ENCODE data around the gene DHRS7C. TPM values are rescaled to one million over a fixed set of nuclear protein-coding genes. Genes with fewer than 3 reads are reported as not detected.

DHRS7C gene
- total and polyA plus RNA-seq, 2 of the 13 experiments (the other 11 are each of a cell fraction or from before 2014, with no cell fraction given) = not detected

DNA sequence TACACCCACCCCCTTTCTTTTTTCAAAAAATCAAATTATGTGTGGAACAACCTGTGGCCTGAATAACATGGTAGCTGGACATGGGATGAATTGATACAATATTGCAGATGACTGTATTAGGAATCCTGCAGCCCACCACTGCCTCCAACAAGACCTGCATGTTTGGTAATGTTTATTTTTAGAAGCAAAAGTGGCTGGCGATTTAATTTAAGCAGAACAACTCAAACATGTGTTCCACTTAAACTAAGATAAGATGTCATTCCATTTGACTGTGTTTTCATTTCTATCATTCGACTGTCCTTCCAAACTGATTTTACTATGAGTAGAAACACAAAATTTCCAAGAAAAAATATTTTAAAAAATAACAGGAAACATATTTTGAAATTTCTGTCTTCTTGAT lies 10.1 kb upstream of the DHRS7C start (continued):
- TF ChIP-seq, protein P1, sequence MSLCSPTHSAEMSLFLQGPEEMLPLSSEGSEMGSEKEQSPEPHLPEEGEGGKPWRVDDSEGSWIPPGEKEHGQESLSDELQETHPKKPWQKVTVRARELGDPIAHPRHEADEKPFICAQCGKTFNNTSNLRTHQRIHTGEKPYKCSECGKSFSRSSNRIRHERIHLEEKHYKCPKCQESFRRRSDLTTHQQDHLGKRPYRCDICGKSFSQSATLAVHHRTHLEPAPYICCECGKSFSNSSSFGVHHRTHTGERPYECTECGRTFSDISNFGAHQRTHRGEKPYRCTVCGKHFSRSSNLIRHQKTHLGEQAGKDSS (CRISPR knock-in tag; IDR thresholded peaks at IDR 0.05; ENCODE audit: borderline replicate concordance, low read depth) = no peak
- TF ChIP-seq ZNF232 (CRISPR knock-in tag; IDR thresholded peaks at IDR 0.05; ENCODE audit: borderline replicate concordance) (no peak), PHF21A (CRISPR knock-in tag; IDR thresholded peaks at IDR 0.05) (no peak)
- TF ChIP-seq, protein P2, sequence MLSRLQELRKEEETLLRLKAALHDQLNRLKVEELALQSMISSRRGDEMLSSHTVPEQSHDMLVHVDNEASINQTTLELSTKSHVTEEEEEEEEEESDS (CRISPR knock-in tag; IDR thresholded peaks at IDR 0.05; ENCODE audit: borderline replicate concordance) = no peak

DNA sequence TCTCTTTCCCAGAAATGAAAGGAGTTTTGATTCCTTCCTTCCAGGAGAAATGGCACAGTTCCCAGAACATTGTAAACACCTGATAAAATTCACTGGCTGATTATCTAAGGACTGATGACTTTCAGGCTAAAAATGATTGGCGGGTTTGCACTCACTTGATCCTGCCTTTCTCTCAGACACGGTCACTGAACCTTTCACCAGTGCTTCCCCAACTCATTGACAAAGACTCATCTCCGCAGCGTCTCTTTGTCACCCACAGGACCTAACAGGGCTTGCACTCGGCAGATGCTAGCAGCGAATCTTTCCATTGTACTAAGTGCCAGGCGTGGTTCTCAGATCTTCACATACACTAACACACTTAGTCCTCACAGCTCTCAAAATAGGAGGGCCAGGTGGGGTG lies 7.3 kb upstream of the DHRS7C start:
- WGBS (ENCODE audit: low lambda C conversion rate) = 11% methylated on average over 7 of the region's 7 CpGs
- no peaks in the 10 kb centered on the region for H3K79me2 ChIP-seq (ENCODE audit: insufficient read depth, low read length)
- no peak for ATAC-seq
- no TSS peak for BruUV-seq (replicated peaks)
- H3K4me1 ChIP-seq (ENCODE audit: insufficient read depth, low read length) = no peaks in the 10 kb centered on the region
- no peak overlapping the region for H3K9ac ChIP-seq (ENCODE audit: insufficient read depth, low read depth, low read length)
- no peaks in the 10 kb centered on the region for H3K36me3 ChIP-seq (replicated peaks in 1 of 2; ENCODE audit: control insufficient read depth in 1 of 2, insufficient read depth in 2 of 2, low read length in 2 of 2)
- no peak overlapping the region for H3K4me3 ChIP-seq (replicated peaks in 1 of 3; ENCODE audit: insufficient read depth in 1 of 3, low read depth in 2 of 3, low read length in 3 of 3)
- intact Hi-C loops (cut with micrococcal nuclease; ENCODE audit: unreplicated experiment) = no loop called here
- no peak overlapping the region for H2AFZ ChIP-seq (ENCODE audit: low read length)
- TF ChIP-seq SOX13 (IDR thresholded peaks at IDR 0.05) (no peak), SOX13 (CRISPR knock-in tag; conservative IDR thresholded peaks at IDR 0.05 in 1 of 2, IDR thresholded peaks at IDR 0.05 in 1 of 2) (no peak), GPN1 (CRISPR knock-in tag; IDR thresholded peaks at IDR 0.05; ENCODE audit: borderline replicate concordance) (no peak), ZNF136 (CRISPR knock-in tag; IDR thresholded peaks at IDR 0.05; ENCODE audit: low read depth) (no peak), ZSCAN22 (CRISPR knock-in tag; IDR thresholded peaks at IDR 0.05) (no peak), CREBL2 (CRISPR knock-in tag; IDR thresholded peaks at IDR 0.05; ENCODE audit: borderline replicate concordance) (no peak), MEIS1 (CRISPR knock-in tag; IDR thresholded peaks at IDR 0.05; ENCODE audit: borderline replicate concordance) (no peak), FOXC1 (CRISPR knock-in tag; IDR thresholded peaks at IDR 0.05; ENCODE audit: borderline replicate concordance) (no peak)
- peaks cover 0 to 22% of the 10 kb centered on the region in 2 experiments; a peak in 3 of 5 replicates for H3K27me3 ChIP-seq (ENCODE audit: control insufficient read depth in 1 of 2, insufficient read depth in 2 of 2, low read length in 2 of 2)
- ChIA-PET CTCF (ENCODE audit: low intra/inter-chr PET ratio, low total read pairs) (no interaction called here), POLR2A (no interaction called here)
- no peaks in the 10 kb centered on the region for H4K20me1 ChIP-seq (ENCODE audit: insufficient read depth, low read length)
- no peak for DNase-seq (ENCODE audit: low spot score)
- no peak overlapping the region for H3K27ac ChIP-seq (ENCODE audit: extremely low read length, insufficient read depth, low read length)
- no peaks in the 10 kb centered on the region for H3K9me3 ChIP-seq (ENCODE audit: low read length)
- no peak for FAIRE-seq
- no peak overlapping the region for H3K4me2 ChIP-seq (ENCODE audit: low read depth, low read length)
- in situ Hi-C loops (cut with HindIII; ENCODE audit: extremely low pct_ligation_motif_present, low pct_unique_long_range_greater_than_20kb) = no loop called here
